H9 (cell line): ENCODE data around the gene MAP1B. TPM values are rescaled to one million over a fixed set of nuclear protein-coding genes. Genes with fewer than 3 reads are reported as not detected.

Experiments used
- DNase-seq: peaks from one replicate; pipeline ENCODE4 v3.0.0-alpha.2; 2017
- H2AFZ ChIP-seq: one replicate; pipeline ENCODE4 v1.6.1; 2013; ENCODE audit warnings: mild to moderate bottlenecking, low read length, control low read depth, moderate library complexity
- H2AK5ac ChIP-seq: 2 replicates; pipeline ENCODE4 v1.6.1; 2013; ENCODE audit warnings: low read length, control low read depth, mixed read lengths; ENCODE audit not compliant: insufficient read length
- H2BK120ac ChIP-seq: one replicate; pipeline ENCODE4 v1.6.1; 2013; ENCODE audit warnings: low read depth, mild to moderate bottlenecking, low read length, control low read depth, inconsistent platforms; ENCODE audit not compliant: poor library complexity, severe bottlenecking
- H2BK12ac ChIP-seq: 2 replicates; pipeline ENCODE4 v1.6.1; 2013; ENCODE audit warnings: low read length, control low read depth, mixed read lengths, low read depth; ENCODE audit not compliant: insufficient read length
- H2BK15ac ChIP-seq: 2 replicates; pipeline ENCODE4 v1.6.1; 2013; ENCODE audit warnings: low read depth, low read length, control low read depth
- H2BK20ac ChIP-seq: one replicate; pipeline ENCODE4 v1.6.1; 2013; ENCODE audit warnings: low read depth, mild to moderate bottlenecking, low read length, control low read depth, inconsistent platforms; ENCODE audit not compliant: poor library complexity, severe bottlenecking
- H2BK5ac ChIP-seq: 2 replicates; pipeline ENCODE4 v1.6.1; 2013; ENCODE audit warnings: low read length, control low read depth, mixed read lengths; ENCODE audit not compliant: insufficient read length
- H3K14ac ChIP-seq: 2 replicates; pipeline ENCODE4 v1.6.1; 2013; ENCODE audit warnings: low read length, control low read depth; ENCODE audit not compliant: insufficient read depth
- H3K18ac ChIP-seq: 2 replicates; pipeline ENCODE4 v1.6.1; 2013; ENCODE audit warnings: low read depth, mild to moderate bottlenecking, mixed read lengths, low read length, control low read depth; ENCODE audit not compliant: insufficient read length
- H3K23ac ChIP-seq: 2 replicates; pipeline ENCODE4 v1.6.1; 2013; ENCODE audit warnings: low read length, control low read depth, mixed read lengths, low read depth; ENCODE audit not compliant: insufficient read length
- H3K23me2 ChIP-seq: 2 replicates; pipeline ENCODE4 v1.6.1; 2013; ENCODE audit warnings: low read depth, mild to moderate bottlenecking, mixed read lengths, low read length, control low read depth; ENCODE audit not compliant: insufficient read length, poor library complexity, severe bottlenecking
- H3K27ac ChIP-seq: 2 replicates; pipeline ENCODE4 v1.5.1; 2013; ENCODE audit warnings: low read length, control low read depth, mixed read lengths, low read depth; ENCODE audit not compliant: insufficient read length
- H3K27me3 ChIP-seq: 2 replicates; pipeline ENCODE4 v1.6.1; 2013; ENCODE audit warnings: low read length, control low read depth, inconsistent platforms; ENCODE audit not compliant: insufficient read depth
- H3K4ac ChIP-seq: 2 replicates; pipeline ENCODE4 v1.6.1; 2013; ENCODE audit warnings: low read depth, mild to moderate bottlenecking, control low read depth, inconsistent platforms, low read length, moderate library complexity
- H3K4me1 ChIP-seq: 2 replicates; pipeline ENCODE4 v1.6.1; 2013; ENCODE audit warnings: low read length, control low read depth, inconsistent platforms; ENCODE audit not compliant: insufficient read depth
- H3K4me2 ChIP-seq: 2 replicates; pipeline ENCODE4 v1.6.1; 2013; ENCODE audit warnings: low read length, control low read depth, mixed read lengths; ENCODE audit not compliant: insufficient read length, insufficient read depth
- H3K56ac ChIP-seq: 2 replicates; pipeline ENCODE4 v1.6.1; 2013; ENCODE audit warnings: low read depth, mild to moderate bottlenecking, mixed read lengths, low read length, control low read depth; ENCODE audit not compliant: insufficient read length
- H3K79me1 ChIP-seq: 2 replicates; pipeline ENCODE4 v1.6.1; 2013; ENCODE audit warnings: low read depth, mild to moderate bottlenecking, moderate library complexity, low read length, control low read depth, inconsistent platforms; ENCODE audit not compliant: insufficient read depth, poor library complexity, severe bottlenecking
- H3K79me2 ChIP-seq: 2 replicates; pipeline ENCODE4 v1.6.1; 2013; ENCODE audit warnings: low read length, control low read depth, inconsistent platforms; ENCODE audit not compliant: insufficient read depth
- H3K9ac ChIP-seq: 2 replicates; pipeline ENCODE4 v1.6.1; 2013; ENCODE audit warnings: low read length, control low read depth, mixed read lengths; ENCODE audit not compliant: insufficient read length; ENCODE audit errors: extremely low read depth
- H3K9me3 ChIP-seq: one replicate; pipeline ENCODE4 v1.6.1; 2013; ENCODE audit warnings: low read depth, low read length, inconsistent platforms; ENCODE audit not compliant: control insufficient read depth
- H3T11ph ChIP-seq: one replicate; pipeline ENCODE4 v1.6.1; 2013; ENCODE audit warnings: mild to moderate bottlenecking, low read length, control low read depth, inconsistent platforms
- H4K20me1 ChIP-seq: one replicate; pipeline ENCODE4 v1.6.1; 2013; ENCODE audit not compliant: control insufficient read depth, insufficient read length, insufficient read depth
- H4K5ac ChIP-seq: 2 replicates; pipeline ENCODE4 v1.6.1; 2013; ENCODE audit warnings: low read depth, mild to moderate bottlenecking, mixed read lengths, low read length, control low read depth; ENCODE audit not compliant: insufficient read length
- H4K8ac ChIP-seq: replicated peaks from 2 replicates; pipeline ENCODE4 v1.6.1; 2013; ENCODE audit warnings: low read length, control low read depth, mixed read lengths, low read depth; ENCODE audit not compliant: insufficient read length
- H4K91ac ChIP-seq: 2 replicates; pipeline ENCODE4 v1.6.1; 2013; ENCODE audit warnings: low read depth, mild to moderate bottlenecking, moderate library complexity, mixed read lengths, low read length, control low read depth; ENCODE audit not compliant: insufficient read length
- H3K27ac Mint-ChIP-seq, 3 experiments: 2 replicates in 2 of 3; 3 replicates in 1 of 3; pipeline ENCODE4 v1.8.0; 2020 to 2021; ENCODE audit warnings: mixed read lengths in 3 of 3, mild to moderate bottlenecking in 1 of 3, moderate library complexity in 1 of 3
- H3K27me3 Mint-ChIP-seq: 2 replicates; pipeline ENCODE4 v1.8.0; 2021; ENCODE audit warnings: low read depth, mild to moderate bottlenecking, moderate library complexity, mixed read lengths
- H3K36me3 Mint-ChIP-seq, 3 experiments: 2 replicates in 2 of 3; 3 replicates in 1 of 3; pipeline ENCODE4 v1.8.0; 2020 to 2021; ENCODE audit warnings: low read depth in 3 of 3, mixed read lengths in 3 of 3; ENCODE audit not compliant: insufficient read depth in 1 of 3
- H3K4me1 Mint-ChIP-seq, 2 experiments: 2 replicates each; pipeline ENCODE4 v1.8.0; 2020; ENCODE audit warnings: mixed read lengths in 2 of 2
- H3K4me3 Mint-ChIP-seq, 2 experiments: 2 replicates in 1 of 2; 3 replicates in 1 of 2; pipeline ENCODE4 v1.8.0; 2020 to 2021; ENCODE audit warnings: mild to moderate bottlenecking in 2 of 2, mixed read lengths in 2 of 2, moderate library complexity in 1 of 2
- H3K9me3 Mint-ChIP-seq, 2 experiments: 2 replicates in 1 of 2; 3 replicates in 1 of 2; pipeline ENCODE4 v1.8.0; 2020; ENCODE audit warnings: mild to moderate bottlenecking in 2 of 2, mixed read lengths in 2 of 2, moderate library complexity in 1 of 2
- CTCF ChIP-seq: fragments of 200-600 bp; sonication (generic); conservative IDR thresholded peaks from 3 replicates; pipeline ENCODE4 v1.8.0; 2021; ENCODE audit warnings: antibody characterized with exemption, mild to moderate bottlenecking
- WGBS: extraction: QIAGEN DNeasy Blood & Tissue Kit; methylation state at CpG from one replicate; pipeline ENCODE4 v1.1.7; 2013; ENCODE audit warnings: missing lambda C conversion rate, low lambda C conversion rate, mixed read lengths; ENCODE audit not compliant: insufficient read length; ENCODE audit errors: extremely low coverage; 5-methylcytosine and 5-hydroxymethylcytosine counted together
- total RNA-seq: library from RNA; stranded (reverse); gene quantifications from 2 replicates; pipeline ENCODE4 v1.2.1, GENCODE V29; 2021

Gene MAP1B
- total RNA-seq, 1 experiment from 2014 or later, result 67.5 TPM

- Histone ChIP-seq H2BK15ac (no peak overlapping the region), H2BK120ac (no peak overlapping the region), H4K5ac (no peak overlapping the region), H4K91ac (no peak overlapping the region), H3K4ac (no peak overlapping the region), H4K20me1 (no peaks in the 10 kb centered on the region), H3K4me1 (peaks cover 4% of the 10 kb centered on the region; the same call in 1 of the 2 replicates), H3K9ac (no peak overlapping the region), H2AFZ (no peak overlapping the region), H4K8ac (no peak overlapping the region), H2BK20ac (no peak overlapping the region), H3K27me3 (no peaks in the 10 kb centered on the region), H2AK5ac (no peak overlapping the region), H3K14ac (no peak overlapping the region), H2BK5ac (no peak overlapping the region), H3K4me2 (no peak overlapping the region), H3K9me3 (no peaks in the 10 kb centered on the region), H3K23ac (no peak overlapping the region), H3K27ac (no peak overlapping the region), H3K79me2 (no peaks in the 10 kb centered on the region), H3K56ac (no peak overlapping the region), H3K23me2 (no peaks in the 10 kb centered on the region), H2BK12ac (no peak overlapping the region), H3T11ph (no peak overlapping the region), H3K18ac (no peak overlapping the region), H3K79me1 (no peaks in the 10 kb centered on the region)
- H3K4me1 Mint-ChIP-seq, result peaks cover 21 to 32% of the 10 kb centered on the region in 2 experiments
- no peaks in the 10 kb centered on the region for H3K27me3 Mint-ChIP-seq
- no peak for DNase-seq
- H3K9me3 Mint-ChIP-seq, result no peaks in the 10 kb centered on the region
- TF ChIP-seq CTCF, result no peak
- H3K4me3 Mint-ChIP-seq, result no peak overlapping the region
- H3K27ac Mint-ChIP-seq, result no peak overlapping the region
- no peaks in the 10 kb centered on the region for H3K36me3 Mint-ChIP-seq
- WGBS, result no CpG with 5 or more reads among the region's 3 CpGs
Observed at GRCh38 chr5:72075461-72075860, 31.8 kb upstream of the MAP1B start.
